ENCODE data around the gene STMN1.

Gene STMN1

DNA sequence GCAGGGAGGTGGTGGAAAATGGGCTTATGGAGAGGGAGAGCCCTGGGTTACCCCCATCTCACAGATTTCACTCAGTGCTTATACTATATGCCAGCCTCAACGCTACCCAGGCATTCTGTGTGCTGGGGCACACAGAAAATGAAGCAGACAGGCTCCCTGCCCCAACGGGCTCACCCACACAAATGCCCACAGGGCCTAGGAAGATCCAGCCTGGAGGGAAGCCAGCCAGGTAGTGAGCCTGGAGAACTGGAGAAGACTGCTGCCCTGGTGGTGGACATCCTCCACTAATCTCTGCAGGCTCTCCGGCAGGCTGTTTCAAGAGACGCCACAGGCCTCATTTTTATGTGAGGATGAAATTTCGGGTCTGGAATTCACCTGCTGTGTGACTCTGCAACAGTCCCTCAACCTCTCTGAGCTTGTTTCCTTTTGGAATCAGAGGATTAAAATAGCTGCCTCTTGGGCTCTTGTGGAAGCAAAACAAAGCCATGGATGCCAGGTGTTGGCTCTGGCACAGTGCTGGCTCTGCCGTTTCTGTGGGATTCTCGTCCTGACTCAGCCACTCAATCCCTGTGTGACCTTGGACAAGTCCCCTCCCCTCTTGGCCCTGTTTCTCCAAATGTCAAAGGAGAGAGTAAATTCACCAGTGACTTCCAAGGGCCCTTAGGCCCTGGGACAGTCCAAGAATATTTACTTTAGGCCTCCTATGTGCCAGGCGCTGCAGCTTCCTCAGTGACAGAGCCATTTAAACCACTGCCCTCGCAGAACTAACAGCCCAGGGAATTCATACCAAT lies 34.3 kb downstream of the STMN1 start:
- peak overlapping the region; percentile 97 for H3K27ac ChIP-seq
- TF ChIP-seq, protein P1, sequence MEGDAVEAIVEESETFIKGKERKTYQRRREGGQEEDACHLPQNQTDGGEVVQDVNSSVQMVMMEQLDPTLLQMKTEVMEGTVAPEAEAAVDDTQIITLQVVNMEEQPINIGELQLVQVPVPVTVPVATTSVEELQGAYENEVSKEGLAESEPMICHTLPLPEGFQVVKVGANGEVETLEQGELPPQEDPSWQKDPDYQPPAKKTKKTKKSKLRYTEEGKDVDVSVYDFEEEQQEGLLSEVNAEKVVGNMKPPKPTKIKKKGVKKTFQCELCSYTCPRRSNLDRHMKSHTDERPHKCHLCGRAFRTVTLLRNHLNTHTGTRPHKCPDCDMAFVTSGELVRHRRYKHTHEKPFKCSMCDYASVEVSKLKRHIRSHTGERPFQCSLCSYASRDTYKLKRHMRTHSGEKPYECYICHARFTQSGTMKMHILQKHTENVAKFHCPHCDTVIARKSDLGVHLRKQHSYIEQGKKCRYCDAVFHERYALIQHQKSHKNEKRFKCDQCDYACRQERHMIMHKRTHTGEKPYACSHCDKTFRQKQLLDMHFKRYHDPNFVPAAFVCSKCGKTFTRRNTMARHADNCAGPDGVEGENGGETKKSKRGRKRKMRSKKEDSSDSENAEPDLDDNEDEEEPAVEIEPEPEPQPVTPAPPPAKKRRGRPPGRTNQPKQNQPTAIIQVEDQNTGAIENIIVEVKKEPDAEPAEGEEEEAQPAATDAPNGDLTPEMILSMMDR (conservative IDR thresholded peaks at IDR 0.05): no peak

GRCh38 chr1:25871086-25871703 lies 35.0 kb downstream of the STMN1 start:
- peak overlapping the region; percentile 97; the same call in 1 of the 2 replicates for H3K27ac ChIP-seq
- TF ChIP-seq, protein P1 (conservative IDR thresholded peaks at IDR 0.05): no peak

DNA sequence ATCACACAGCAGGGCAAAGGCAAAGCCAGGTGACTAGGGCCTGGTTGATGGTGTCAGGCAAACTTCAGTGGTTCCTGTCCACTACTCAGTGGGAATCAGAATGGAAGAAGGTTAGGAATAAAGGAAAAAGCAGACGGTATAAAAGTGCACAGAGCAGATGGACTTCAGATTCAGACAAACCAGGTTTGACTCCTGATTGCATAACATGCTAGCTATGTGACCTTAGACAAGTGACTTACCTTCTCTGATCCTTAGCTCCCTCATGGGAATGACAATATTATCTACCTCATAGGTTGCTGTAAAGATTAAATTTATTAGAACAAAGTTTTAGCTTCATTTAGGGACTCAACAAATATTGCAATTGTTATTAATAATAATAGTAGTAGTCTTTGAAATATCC lies 35.6 kb downstream of the STMN1 start:
- H3K27ac ChIP-seq: peak overlapping the region; percentile 97
- TF ChIP-seq, protein P1 (conservative IDR thresholded peaks at IDR 0.05): no peak

- H3K27ac ChIP-seq: peak overlapping the region; percentile 97
These were observed 36.2 kb downstream of the STMN1 start for GRCh38 chr1:25869909-25870606.

GRCh38 chr1:25867210-25867991 lies 38.8 kb downstream of the STMN1 start:
- H3K27ac ChIP-seq: peak overlapping the region; percentile 97
- TF ChIP-seq, protein P1 (conservative IDR thresholded peaks at IDR 0.05): no peak

More at GRCh38 chr1:25869909-25870606, 36.2 kb downstream of the STMN1 start:
- TF ChIP-seq, protein P1 (conservative IDR thresholded peaks at IDR 0.05): no peak

GRCh38 chr1:25866288-25866687 lies 39.9 kb downstream of the STMN1 start:
- TF ChIP-seq, protein P1 (conservative IDR thresholded peaks at IDR 0.05): no peak
- H3K27ac ChIP-seq: peak overlapping the region; percentile 97
